ENCODE results near the gene FBXL16. TPM values are rescaled to one million over a fixed set of nuclear protein-coding genes. Genes with fewer than 3 reads are reported as not detected.

Gene FBXL16
- total and polyA plus RNA-seq, 2 of the 13 experiments (the other 11 are each of a cell fraction or from before 2014, with no cell fraction given): 0.22 to 2.0 TPM

DNA sequence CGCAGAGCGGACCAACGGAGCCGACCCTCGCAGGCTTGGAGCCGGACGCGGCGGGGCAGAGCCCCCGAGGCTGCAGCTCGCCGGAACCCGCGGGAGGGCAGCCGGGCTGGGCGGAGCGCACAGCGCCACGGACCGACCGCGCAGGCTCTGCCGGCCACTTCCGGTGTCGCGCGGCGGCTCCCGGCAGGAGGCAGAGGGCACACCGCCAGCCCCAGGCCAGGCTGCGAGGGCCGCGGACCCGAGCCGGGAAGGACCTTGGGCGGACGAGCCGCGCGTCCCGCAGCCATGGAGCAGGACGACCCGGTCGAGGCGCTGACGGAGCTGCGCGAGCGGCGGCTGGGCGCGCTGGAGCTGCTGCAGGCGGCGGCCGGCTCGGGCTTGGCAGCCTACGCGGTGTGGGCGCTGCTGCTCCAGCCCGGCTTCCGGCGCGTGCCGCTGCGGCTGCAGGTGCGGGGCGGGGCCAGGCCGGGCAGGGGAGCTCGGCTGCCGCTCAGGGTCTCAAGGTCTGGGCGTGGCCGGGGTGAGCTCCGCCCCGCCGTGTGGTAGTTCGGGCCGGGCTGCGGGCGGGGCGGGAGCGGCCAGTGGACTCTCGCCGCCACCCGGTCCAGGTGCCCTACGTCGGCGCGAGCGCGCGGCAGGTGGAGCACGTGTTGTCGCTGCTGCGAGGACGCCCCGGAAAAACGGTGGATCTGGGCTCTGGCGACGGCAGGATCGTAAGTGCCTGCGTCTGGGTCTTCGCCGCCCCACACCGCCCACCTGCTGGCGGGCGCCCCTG, 15.6 kb upstream of the FBXL16 start, which contains the start of gene ANTKMT (continued):
- TF ChIP-seq, protein P1, sequence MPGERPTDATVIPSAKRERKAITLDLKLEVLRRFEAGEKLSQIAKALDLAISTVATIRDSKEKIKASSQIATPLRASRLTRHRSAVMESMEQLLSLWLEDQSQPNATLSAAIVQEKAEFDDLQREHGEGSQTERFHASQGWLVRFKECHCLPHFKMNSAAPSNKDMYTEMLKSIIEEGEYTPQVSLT (CRISPR knock-in tag; IDR thresholded peaks at IDR 0.05; ENCODE audit: borderline replicate concordance, low read depth): no peak; the same call in 1 of the 2 replicates
- TF ChIP-seq NFKB2 (CRISPR knock-in tag; IDR thresholded peaks at IDR 0.05; ENCODE audit: borderline replicate concordance): peak; percentile 74; the same call in 1 of the 2 replicates
- no peak for TF ChIP-seq KLF11 (CRISPR knock-in tag; IDR thresholded peaks at IDR 0.05)
- TF ChIP-seq ZNF567 (CRISPR knock-in tag; IDR thresholded peaks at IDR 0.05; ENCODE audit: borderline replicate concordance): 0 out of 2 replicates have a peak, but pooled peaks have one; percentile 87
- 0 out of 2 replicates have a peak, but pooled peaks have one; percentile 78 for TF ChIP-seq ZNF30 (CRISPR knock-in tag; IDR thresholded peaks at IDR 0.05)
- TF ChIP-seq ZNF264 (CRISPR knock-in tag; IDR thresholded peaks at IDR 0.05): no peak
- TF ChIP-seq, protein P2, sequence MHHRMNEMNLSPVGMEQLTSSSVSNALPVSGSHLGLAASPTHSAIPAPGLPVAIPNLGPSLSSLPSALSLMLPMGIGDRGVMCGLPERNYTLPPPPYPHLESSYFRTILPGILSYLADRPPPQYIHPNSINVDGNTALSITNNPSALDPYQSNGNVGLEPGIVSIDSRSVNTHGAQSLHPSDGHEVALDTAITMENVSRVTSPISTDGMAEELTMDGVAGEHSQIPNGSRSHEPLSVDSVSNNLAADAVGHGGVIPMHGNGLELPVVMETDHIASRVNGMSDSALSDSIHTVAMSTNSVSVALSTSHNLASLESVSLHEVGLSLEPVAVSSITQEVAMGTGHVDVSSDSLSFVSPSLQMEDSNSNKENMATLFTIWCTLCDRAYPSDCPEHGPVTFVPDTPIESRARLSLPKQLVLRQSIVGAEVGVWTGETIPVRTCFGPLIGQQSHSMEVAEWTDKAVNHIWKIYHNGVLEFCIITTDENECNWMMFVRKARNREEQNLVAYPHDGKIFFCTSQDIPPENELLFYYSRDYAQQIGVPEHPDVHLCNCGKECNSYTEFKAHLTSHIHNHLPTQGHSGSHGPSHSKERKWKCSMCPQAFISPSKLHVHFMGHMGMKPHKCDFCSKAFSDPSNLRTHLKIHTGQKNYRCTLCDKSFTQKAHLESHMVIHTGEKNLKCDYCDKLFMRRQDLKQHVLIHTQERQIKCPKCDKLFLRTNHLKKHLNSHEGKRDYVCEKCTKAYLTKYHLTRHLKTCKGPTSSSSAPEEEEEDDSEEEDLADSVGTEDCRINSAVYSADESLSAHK (CRISPR knock-in tag; IDR thresholded peaks at IDR 0.05; ENCODE audit: borderline replicate concordance): no peak
- no peak; the same call in 1 of the 2 replicates for TF ChIP-seq ZNF619 (CRISPR knock-in tag; IDR thresholded peaks at IDR 0.05)
- peak; percentile 78 for TF ChIP-seq SIN3B (IDR thresholded peaks at IDR 0.05; ENCODE audit: low read length)
- TF ChIP-seq RBAK (CRISPR knock-in tag; IDR thresholded peaks at IDR 0.05): no peak
- TF ChIP-seq ZFX (CRISPR knock-in tag; IDR thresholded peaks at IDR 0.05; ENCODE audit: low read depth): peak; percentile 98
- TF ChIP-seq, protein P3, sequence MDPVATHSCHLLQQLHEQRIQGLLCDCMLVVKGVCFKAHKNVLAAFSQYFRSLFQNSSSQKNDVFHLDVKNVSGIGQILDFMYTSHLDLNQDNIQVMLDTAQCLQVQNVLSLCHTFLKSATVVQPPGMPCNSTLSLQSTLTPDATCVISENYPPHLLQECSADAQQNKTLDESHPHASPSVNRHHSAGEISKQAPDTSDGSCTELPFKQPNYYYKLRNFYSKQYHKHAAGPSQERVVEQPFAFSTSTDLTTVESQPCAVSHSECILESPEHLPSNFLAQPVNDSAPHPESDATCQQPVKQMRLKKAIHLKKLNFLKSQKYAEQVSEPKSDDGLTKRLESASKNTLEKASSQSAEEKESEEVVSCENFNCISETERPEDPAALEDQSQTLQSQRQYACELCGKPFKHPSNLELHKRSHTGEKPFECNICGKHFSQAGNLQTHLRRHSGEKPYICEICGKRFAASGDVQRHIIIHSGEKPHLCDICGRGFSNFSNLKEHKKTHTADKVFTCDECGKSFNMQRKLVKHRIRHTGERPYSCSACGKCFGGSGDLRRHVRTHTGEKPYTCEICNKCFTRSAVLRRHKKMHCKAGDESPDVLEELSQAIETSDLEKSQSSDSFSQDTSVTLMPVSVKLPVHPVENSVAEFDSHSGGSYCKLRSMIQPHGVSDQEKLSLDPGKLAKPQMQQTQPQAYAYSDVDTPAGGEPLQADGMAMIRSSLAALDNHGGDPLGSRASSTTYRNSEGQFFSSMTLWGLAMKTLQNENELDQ (CRISPR knock-in tag; IDR thresholded peaks at IDR 0.05; ENCODE audit: borderline replicate concordance): no peak
- TF ChIP-seq JDP2 (CRISPR knock-in tag; IDR thresholded peaks at IDR 0.05; ENCODE audit: borderline replicate concordance): no peak; the same call in 1 of the 2 replicates
- TF ChIP-seq PHF5A (CRISPR knock-in tag; IDR thresholded peaks at IDR 0.05; ENCODE audit: low read depth, unreplicated experiment): no peak
- TF ChIP-seq FOXJ3 (CRISPR knock-in tag; IDR thresholded peaks at IDR 0.05; ENCODE audit: borderline replicate concordance): no peak
- TF ChIP-seq HMG20A (CRISPR knock-in tag; IDR thresholded peaks at IDR 0.05; ENCODE audit: borderline replicate concordance): no peak
- TF ChIP-seq MIXL1 (CRISPR knock-in tag; IDR thresholded peaks at IDR 0.05): no peak
- no peak for TF ChIP-seq SMYD3 (CRISPR knock-in tag; IDR thresholded peaks at IDR 0.05)
- TF ChIP-seq ZNF329 (CRISPR knock-in tag; IDR thresholded peaks at IDR 0.05; ENCODE audit: low read depth): peak; percentile 89; the same call in 1 of the 2 replicates
- no peak for TF ChIP-seq NCOR1 (IDR thresholded peaks at IDR 0.05; ENCODE audit: borderline replicate concordance, low read length)
- TF ChIP-seq ZNF761 (CRISPR knock-in tag; conservative IDR thresholded peaks at IDR 0.05): peak; percentile 80; the same call in 1 of the 2 replicates
- TF ChIP-seq ZFP36 (IDR thresholded peaks at IDR 0.05; ENCODE audit: borderline replicate concordance, low read depth, low read length, partially characterized antibody): no peak
- TF ChIP-seq JARID2 (CRISPR knock-in tag; IDR thresholded peaks at IDR 0.05; ENCODE audit: insufficient replicate concordance): no peak
- 0 out of 2 replicates have a peak, but pooled peaks have one; percentile 63 for TF ChIP-seq ZNF101 (CRISPR knock-in tag; IDR thresholded peaks at IDR 0.05; ENCODE audit: borderline replicate concordance, low read depth)
- no peak for TF ChIP-seq CEBPG (CRISPR knock-in tag; IDR thresholded peaks at IDR 0.05)
- no peak for TF ChIP-seq MTA3 (CRISPR knock-in tag; IDR thresholded peaks at IDR 0.05)
